Activated CD8-positive, alpha-beta T cell treated with anti-CD3 and anti-CD28 coated beads for 36 hours (primary cell): Measurements from ENCODE around the gene KCTD14. TPM values are rescaled to one million over a fixed set of nuclear protein-coding genes. Genes with fewer than 3 reads are reported as not detected.
"Not testable (repeated sequence)": the region's sequence is repeated elsewhere in the genome, so short reads cannot be mapped to it uniquely, and the experiment has no call there.

Experiments used
- ATAC-seq: fragments of 200-7000 bp; cut with Tn5 transposase; one replicate; pipeline ENCODE4 v1.10.0; 2021; ENCODE audit warnings: mild to moderate bottlenecking, moderate library complexity
- CTCF ChIA-PET: fragments of 350-600 bp; sonication (Branson Sonifier 250); formaldehyde crosslinking; loops from one replicate; lab custom pipeline; 2021; ENCODE audit warnings: antibody characterized with exemption; lab: Charles Lee
- POLR2A ChIA-PET: fragments of 350-600 bp; sonication (Branson Sonifier 250); formaldehyde crosslinking; loops from one replicate; lab custom pipeline; 2021; ENCODE audit warnings: antibody characterized with exemption; lab: Charles Lee
- DNase-seq: peaks from one replicate; pipeline ENCODE4 v3.0.0-alpha.2; 2020
- H3K27ac Mint-ChIP-seq: one replicate; pipeline ENCODE4 v1.8.0; 2021; ENCODE audit warnings: mild to moderate bottlenecking, mixed read lengths
- H3K27me3 Mint-ChIP-seq: one replicate; pipeline ENCODE4 v1.8.0; 2021; ENCODE audit warnings: mixed read lengths
- H3K36me3 Mint-ChIP-seq: one replicate; pipeline ENCODE4 v1.8.0; 2021; ENCODE audit warnings: low read depth, mixed read lengths
- H3K4me1 Mint-ChIP-seq: one replicate; pipeline ENCODE4 v1.8.0; 2021; ENCODE audit warnings: low read depth, mixed read lengths
- H3K4me3 Mint-ChIP-seq: one replicate; pipeline ENCODE4 v1.8.0; 2021; ENCODE audit warnings: mild to moderate bottlenecking, moderate library complexity, mixed read lengths
- H3K9me3 Mint-ChIP-seq: one replicate; pipeline ENCODE4 v1.8.0; 2021; ENCODE audit warnings: mixed read lengths
- CTCF ChIP-seq: fragments of 200-600 bp; IDR thresholded peaks from one replicate; pipeline ENCODE4 v1.8.0; 2022; ENCODE audit warnings: antibody characterized with exemption, mild to moderate bottlenecking
- intact Hi-C: fragments of 100-400 bp; cut with micrococcal nuclease; formaldehyde crosslinking; loops from one replicate; pipeline ENCODE4 v1.10.0; 2022
- total RNA-seq, 2 experiments: library from RNA; stranded (reverse); gene quantifications; one replicate each; pipeline ENCODE4 v1.2.3, GENCODE V29; 2021

KCTD14 gene
- total RNA-seq, 2 experiments from 2014 or later, result 0.16 TPM; not detected in 1

- ATAC-seq, result no peak
- Mint-ChIP-seq H3K9me3 (no peaks in the 10 kb centered on the region), H3K27ac (no peak overlapping the region), H3K4me1 (peaks cover 4% of the 10 kb centered on the region), H3K4me3 (no peak overlapping the region), H3K27me3 (no peaks in the 10 kb centered on the region), H3K36me3 (no peaks in the 10 kb centered on the region)
- ChIA-PET CTCF (interaction anchor here (1.1 kb wide), 1 partner anchor 13 kb away, joined by 6 read pairs; no protein-coding TSS in a partner anchor), POLR2A (no interaction called here)
- intact Hi-C loops, result no loop called here
- no peak for TF ChIP-seq CTCF
- no peak for DNase-seq
Observed at GRCh38 chr11:78033040-78033439, 10.0 kb upstream of the KCTD14 start.

GRCh38 chr11:78032090-78032489, 9.0 kb upstream of the KCTD14 start:
- intact Hi-C loops, result no loop called here
- ATAC-seq, result no peak
- peaks cover 4% of the 10 kb centered on the region for H3K4me1 Mint-ChIP-seq
- CTCF ChIA-PET, result interaction anchor here (1.1 to 2.3 kb wide), 2 partner anchors 13 to 17 kb away, joined by 3 to 19 read pairs; no protein-coding TSS in a partner anchor
- no peaks in the 10 kb centered on the region for H3K27me3 Mint-ChIP-seq
- POLR2A ChIA-PET, result no interaction called here
- TF ChIP-seq CTCF, result no peak
- H3K27ac Mint-ChIP-seq, result no peak overlapping the region
- DNase-seq, result no peak
- no peaks in the 10 kb centered on the region for H3K9me3 Mint-ChIP-seq
- H3K36me3 Mint-ChIP-seq, result no peaks in the 10 kb centered on the region
- no peak overlapping the region for H3K4me3 Mint-ChIP-seq

- ATAC-seq (no peak), DNase-seq (no peak)
- no peak overlapping the region for H3K4me3 Mint-ChIP-seq
- no peaks in the 10 kb centered on the region for H3K27me3 Mint-ChIP-seq
- H3K36me3 Mint-ChIP-seq, result no peaks in the 10 kb centered on the region
- H3K4me1 Mint-ChIP-seq, result peaks cover 4% of the 10 kb centered on the region
- intact Hi-C loops, result no loop called here
- H3K27ac Mint-ChIP-seq, result no peak overlapping the region
- CTCF ChIA-PET, result interaction anchor here (1.1 to 2.3 kb wide), 2 partner anchors 13 to 17 kb away, joined by 3 to 19 read pairs; no protein-coding TSS in a partner anchor
- TF ChIP-seq CTCF, result no peak
- H3K9me3 Mint-ChIP-seq, result no peaks in the 10 kb centered on the region
- POLR2A ChIA-PET, result no interaction called here
Observed at GRCh38 chr11:78031629-78032028, 8.6 kb upstream of the KCTD14 start.

GRCh38 chr11:78030429-78031325, 7.6 kb upstream of the KCTD14 start:
- no peaks in the 10 kb centered on the region for H3K27me3 Mint-ChIP-seq
- H3K9me3 Mint-ChIP-seq, result no peaks in the 10 kb centered on the region
- DNase-seq (no peak), ATAC-seq (no peak)
- no peak for TF ChIP-seq CTCF
- H3K36me3 Mint-ChIP-seq, result no peaks in the 10 kb centered on the region
- intact Hi-C loops, result no loop called here
- ChIA-PET POLR2A (no interaction called here), CTCF (interaction anchor here (1.1 to 2.3 kb wide), 3 partner anchors 14 to 18 kb away, joined by 3 to 19 read pairs (median 4); no protein-coding TSS in a partner anchor)
- no peak overlapping the region for H3K4me3 Mint-ChIP-seq
- H3K4me1 Mint-ChIP-seq, result peaks cover 4% of the 10 kb centered on the region
- no peak overlapping the region for H3K27ac Mint-ChIP-seq

GRCh38 chr11:78028423-78028822, 5.3 kb upstream of the KCTD14 start:
- ATAC-seq, DNase-seq, intact Hi-C loops, CTCF ChIA-PET, H3K36me3 Mint-ChIP-seq, H3K27ac Mint-ChIP-seq, POLR2A ChIA-PET, H3K4me3 Mint-ChIP-seq, H3K27me3 Mint-ChIP-seq, H3K4me1 Mint-ChIP-seq, H3K9me3 Mint-ChIP-seq: not testable (repeated sequence)
